KBM-7 (cell line): Measurements from ENCODE around the gene A2ML1.
"Not testable (repeated sequence)": the region's sequence is repeated elsewhere in the genome, so short reads cannot be mapped to it uniquely, and the experiment has no call there.

Experiments used
- DNase-seq: peaks from one replicate; pipeline ENCODE4 v3.0.0-alpha.2; 2015
- in situ Hi-C: fragments of 300-500 bp; cut with MboI; formaldehyde crosslinking; loops from 2 replicates; pipeline ENCODE4 v1.14.3; 2020; ENCODE audit warnings: low sequenced_read_pairs, low pct_unique_long_range_greater_than_20kb, mixed read lengths

A2ML1 gene

GRCh38 chr12:8822298-8822697, at the start of gene A2ML1:
A2ML1 (plus strand) TSS chr12:8822621; CDS start chr12:8822652, 31 bp downstream.
- DNase-seq: no peak
- in situ Hi-C loops: no loop called here

DNA sequence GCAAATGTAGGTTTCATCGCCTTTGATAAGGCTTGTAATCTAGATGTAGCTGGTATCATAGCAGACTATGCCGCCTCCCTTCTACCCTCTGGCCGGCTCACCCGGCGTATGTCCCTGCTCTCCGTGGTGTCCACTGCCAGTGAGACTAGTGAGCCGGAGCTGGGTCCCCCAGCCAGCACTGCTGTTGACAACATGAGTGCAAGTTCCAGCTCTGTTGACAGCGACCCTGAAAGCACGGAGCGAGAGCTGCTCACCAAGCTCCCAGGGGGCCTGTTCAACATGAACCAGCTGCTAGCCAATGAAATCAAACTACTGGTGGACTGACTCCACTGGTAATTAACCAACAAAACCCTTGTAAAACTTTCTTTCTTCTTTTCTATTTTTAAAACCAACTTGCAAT, 49.0 kb upstream of the A2ML1 start:
- in situ Hi-C loops: no loop called here
- DNase-seq: no peak

DNA sequence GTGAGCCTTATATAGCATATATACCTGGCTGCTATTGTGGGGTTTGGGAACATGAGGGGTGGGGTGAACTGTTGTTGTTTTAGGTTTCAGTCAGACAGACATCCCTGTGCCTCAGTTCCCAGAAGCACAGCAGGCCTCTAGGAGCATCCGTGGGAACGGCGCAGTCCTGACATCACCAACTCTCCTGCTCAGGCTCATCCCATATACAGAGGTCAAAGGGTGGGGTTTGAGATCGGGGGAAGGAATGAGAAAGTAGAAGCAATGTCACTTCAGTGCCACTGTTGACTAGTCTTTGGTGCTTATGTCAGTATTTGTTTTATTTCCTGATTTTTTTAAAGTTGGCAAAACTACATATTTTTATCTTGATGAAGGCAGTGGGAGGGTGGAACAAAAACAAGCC, 43.1 kb upstream of the A2ML1 start:
- no peak for DNase-seq
- in situ Hi-C loops: no loop called here

DNA sequence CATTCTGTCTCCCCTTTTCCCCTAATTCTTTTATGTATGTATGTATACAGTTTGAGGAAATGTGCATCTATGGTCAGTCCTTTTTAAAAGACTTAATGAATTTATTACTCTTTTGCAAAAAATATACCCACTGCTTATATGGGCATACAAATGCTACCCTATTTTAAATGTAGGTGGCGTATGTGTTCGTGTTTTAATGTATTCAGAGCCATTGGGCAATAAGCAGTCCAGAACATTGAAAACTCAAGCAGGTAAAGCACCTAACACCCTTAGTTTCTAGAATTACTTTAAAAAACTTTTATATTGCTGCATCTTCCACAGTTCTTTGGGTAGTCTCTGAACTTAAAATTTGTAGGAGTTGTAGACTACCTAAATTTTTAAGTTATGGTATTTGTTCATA, 42.6 kb upstream of the A2ML1 start:
- no peak for DNase-seq
- in situ Hi-C loops: no loop called here

DNA sequence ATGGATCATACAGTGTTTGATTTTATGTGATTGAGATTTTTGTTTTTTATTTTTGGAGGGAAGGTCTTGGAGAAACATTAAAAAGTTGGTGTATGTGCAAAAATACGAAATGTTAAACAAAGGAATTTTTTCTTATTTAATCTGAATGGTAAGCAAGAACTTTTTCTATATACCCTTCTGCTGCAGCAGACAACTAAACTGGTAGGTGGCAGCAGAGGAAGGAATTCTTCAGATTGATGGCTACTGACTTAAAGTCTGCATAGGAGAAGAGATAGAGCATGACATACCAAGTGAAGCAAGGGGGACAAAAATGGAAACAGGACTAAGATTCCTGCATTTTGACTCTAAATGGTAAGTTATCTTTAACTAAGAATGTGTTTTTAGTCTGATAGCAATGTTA, 42.0 kb upstream of the A2ML1 start:
- in situ Hi-C loops: no loop called here
- DNase-seq: peak; percentile 32

DNA sequence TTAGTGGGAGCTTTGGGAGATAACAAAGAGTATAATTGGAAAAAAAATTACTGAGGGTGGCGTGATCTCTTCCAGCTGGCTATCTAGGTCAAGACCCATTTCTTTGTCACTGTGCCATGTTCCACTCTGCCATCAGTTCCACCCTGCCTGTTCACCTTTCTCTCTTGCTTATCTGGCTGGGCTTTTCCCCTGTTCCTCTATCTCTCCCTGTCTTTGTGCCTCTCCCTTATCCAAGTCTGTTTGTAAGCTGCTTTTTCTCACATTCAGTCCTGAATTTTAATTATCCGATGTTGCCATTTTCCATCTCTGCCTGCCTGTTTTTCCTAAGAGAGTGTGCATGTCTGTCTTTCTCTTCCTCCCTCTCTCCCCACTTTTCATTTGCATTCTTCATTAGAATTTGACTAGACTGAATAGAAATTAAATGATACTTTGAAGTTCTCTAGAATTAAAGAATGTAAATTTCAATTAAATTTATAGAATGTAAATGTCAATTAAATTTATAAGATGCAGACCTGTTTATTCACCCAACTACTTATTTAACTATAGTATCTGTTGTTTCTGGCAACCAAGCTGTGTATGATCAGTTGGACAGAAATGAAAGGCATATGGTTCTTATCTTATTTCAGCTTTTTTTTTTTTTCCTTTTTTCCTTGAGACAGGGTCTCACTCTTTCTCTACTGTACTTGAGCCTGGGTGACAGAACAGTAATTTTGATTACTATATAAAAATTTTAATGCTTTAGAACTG, 40.9 kb upstream of the A2ML1 start:
- no peak for DNase-seq
- in situ Hi-C loops: no loop called here

DNA sequence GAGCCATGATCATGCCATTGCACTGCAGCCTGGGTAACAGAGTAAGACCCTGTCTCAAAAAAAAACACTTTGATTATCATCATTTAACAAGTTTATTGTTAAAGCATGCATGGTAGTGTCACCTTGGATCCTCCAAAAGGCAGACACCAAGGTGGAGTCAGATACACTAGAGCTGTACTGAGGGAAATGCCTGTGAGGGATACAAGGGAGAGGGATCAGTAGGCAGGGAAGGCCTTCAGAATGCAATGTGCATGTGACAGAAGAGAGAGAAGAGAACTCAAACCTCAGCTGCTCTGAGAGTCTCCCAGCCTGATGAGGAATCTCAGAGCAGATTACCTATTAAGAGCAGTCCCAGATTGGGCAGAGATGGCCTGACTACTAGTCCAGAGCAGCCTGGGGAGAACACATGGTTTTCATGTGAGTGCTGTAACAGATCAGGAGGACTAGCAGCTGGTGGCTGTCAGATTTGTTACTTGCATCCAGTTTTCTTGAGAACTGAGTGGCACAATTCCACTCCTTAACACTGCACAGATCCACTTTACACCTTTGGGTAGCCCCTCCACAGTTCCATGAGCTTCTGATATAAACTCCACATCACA, 38.0 kb upstream of the A2ML1 start:
- in situ Hi-C loops: no loop called here

DNA sequence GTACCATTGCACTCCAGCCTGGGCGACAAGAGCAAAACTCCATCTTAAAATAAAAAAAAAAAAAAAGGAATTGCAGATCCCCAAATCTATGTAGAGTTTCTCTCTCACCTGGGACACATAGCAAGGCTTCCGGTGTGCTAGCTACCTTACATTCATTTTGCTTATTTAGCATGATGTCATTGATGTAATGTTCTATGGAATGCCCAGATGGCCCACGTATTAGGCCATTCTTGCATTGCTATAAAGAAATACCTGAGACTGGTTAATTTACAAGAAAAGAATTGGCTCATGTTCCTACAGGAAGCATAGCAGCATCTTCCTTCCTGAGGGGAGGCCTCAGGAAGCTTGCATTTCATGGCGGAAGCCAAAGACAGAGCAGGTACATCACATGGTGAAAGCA, 36.9 kb upstream of the A2ML1 start:
- in situ Hi-C loops: no loop called here
- no peak for DNase-seq

More for the DNA sequence above, 38.0 kb upstream of the A2ML1 start:
- DNase-seq: no peak

DNA sequence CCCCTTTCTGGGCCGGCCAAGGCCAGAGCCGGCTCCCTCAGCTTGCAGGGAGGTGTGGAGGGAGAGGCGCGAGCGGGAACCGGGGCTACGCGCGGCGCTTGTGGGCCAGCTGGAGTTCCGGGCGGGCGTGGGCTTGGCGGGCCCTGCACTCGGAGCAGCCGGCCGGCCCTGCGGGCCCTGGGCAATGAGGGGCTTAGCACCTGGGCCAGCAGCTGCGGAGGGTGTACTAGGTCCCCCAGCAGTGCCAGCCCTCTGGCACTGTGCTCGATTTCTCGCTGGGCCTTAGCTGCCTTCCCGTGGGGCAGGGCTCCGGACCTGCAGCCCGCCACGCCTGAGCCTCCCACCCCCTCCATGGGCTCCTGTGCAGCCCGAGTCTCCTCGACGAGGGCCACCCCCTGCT, 35.2 kb upstream of the A2ML1 start:
- DNase-seq, in situ Hi-C loops: not testable (repeated sequence)

DNA sequence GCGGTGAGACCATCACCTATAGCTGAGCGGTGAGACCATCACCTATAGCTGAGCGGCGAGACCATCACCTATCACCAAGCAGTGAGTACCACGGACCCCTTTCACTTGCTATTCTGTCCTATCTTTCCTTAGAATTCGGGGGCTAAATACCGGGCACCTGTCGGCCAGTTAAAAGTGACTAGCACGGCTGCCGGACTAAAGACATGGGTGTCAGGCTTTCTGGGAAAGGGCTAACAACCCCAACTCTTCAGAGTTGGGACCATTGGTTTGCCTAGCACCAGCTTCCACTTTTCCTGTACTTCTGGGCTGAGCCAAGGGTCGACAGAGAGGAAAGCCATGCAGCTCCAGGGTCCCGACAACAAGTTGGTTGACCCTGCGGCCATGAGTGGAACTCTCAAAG, 33.7 kb upstream of the A2ML1 start:
- in situ Hi-C loops, DNase-seq: not testable (repeated sequence)

DNA sequence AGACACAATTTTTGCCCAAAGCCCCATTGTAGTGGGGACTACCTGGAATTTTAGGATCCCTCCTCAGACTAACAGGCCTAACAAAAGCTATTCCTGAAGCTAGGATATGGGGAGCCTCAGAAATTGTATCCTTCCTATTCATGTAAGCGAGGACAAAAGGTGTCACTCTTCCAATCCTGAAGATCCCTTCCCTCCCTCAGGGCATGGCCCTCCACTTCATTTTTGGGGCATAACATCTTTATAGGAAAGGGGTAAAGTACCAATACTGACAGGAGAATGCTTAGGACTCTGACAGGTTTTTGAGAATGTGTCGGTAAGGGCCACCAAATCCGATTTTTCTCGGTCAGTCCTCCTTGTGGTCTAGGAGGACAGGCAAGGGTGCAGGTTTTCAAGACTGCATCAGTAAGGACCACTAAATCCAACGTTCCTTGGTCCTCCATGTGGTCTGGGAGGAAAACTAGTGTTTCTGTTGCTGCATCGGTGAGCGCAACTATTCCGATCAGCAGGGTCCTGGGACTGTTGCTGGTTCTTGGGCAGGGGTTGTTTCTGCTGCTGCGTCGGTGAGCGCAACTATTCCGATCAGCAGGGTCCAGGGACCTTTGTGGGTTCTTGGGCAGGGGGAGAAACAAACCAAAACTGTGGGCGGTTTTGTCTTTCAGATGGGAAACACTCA, 32.9 kb upstream of the A2ML1 start:
- DNase-seq: not testable (repeated sequence)

GRCh38 chr12:8793226-8793625, 29.2 kb upstream of the A2ML1 start:
- in situ Hi-C loops, DNase-seq: not testable (repeated sequence)

More for the DNA sequence above, 32.9 kb upstream of the A2ML1 start:
- in situ Hi-C loops: not testable (repeated sequence)

- in situ Hi-C loops, DNase-seq: not testable (repeated sequence)
These were observed 27.8 kb upstream of the A2ML1 start for GRCh38 chr12:8794611-8795010.

- DNase-seq: no peak
- in situ Hi-C loops: no loop called here
These were observed 25.4 kb upstream of the A2ML1 start for GRCh38 chr12:8796831-8797626.

DNA sequence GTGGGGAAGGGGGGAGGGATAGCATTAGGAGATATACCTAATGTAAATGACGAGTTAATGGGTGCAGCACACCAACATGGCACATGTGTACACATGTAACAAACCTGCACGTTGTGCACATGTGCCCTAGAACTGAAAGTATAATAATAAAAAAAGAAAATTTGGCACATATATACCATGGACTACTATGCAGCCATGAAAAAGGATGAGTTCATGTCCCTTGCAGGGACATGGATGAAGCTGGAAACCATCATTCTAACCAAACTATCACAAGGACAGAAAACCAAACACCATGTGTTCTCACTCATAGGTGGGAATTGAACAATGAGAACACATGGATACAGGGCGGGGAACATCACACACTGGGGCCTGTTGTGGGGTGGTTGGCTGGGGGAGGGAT, 21.2 kb upstream of the A2ML1 start:
- DNase-seq, in situ Hi-C loops: not testable (repeated sequence)

DNA sequence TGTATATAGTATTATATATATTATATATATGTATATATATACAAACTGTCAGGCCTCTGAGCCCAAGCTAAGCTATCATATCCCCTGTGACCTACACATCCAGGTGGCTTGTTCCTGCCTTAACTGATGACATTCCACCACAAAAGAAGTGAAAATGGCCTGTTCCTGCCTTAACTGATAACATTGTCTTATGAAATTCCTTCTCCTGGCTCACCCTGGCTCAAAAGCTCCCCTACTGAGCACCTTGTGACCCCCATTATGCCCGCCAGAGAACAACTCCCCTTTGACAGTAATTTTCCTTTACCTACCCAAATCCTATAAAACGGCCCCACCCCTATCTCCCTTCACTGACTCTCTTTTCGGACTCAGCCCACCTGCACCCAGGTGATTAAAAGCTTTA, 17.6 kb upstream of the A2ML1 start:
- in situ Hi-C loops, DNase-seq: not testable (repeated sequence)

DNA sequence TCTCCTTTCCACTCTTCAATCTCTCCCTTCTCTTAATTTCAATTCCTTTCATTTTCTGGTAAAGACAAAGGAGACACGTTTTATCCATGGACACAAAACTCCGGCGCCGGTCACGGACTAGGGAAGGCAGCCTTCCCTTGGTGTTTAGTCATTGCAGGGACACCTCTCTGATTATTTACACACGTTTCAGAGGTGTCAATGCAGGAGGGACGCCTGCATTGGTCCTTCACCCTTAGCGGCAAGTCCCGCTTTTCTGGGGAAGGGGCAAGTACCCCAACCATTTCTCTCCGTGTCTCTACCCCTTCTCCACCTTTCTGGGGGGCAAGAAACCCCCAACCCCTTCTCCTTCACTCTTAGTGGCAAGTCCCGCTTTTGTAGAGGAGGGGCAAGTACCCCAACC, 16.9 kb upstream of the A2ML1 start:
- in situ Hi-C loops, DNase-seq: not testable (repeated sequence)

DNA sequence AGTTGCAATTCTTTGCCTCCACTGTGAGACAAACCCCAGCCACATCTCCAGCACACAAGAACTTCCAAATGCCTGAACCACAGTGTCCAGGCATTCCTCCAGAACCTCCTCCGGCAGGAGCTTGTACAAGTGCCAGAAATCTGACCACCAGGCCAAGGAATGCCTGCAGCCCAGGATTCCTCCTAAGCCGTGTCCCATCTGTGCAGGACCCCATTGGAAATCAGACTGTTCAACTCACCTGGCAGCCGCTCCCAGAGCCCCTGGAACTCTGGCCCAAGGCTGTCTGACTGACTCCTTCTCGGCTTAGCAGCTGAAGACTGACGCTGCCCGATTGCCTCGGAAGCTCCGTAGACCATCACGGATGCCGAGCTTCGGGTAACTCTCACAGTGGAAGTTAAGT, 15.3 kb upstream of the A2ML1 start:
- DNase-seq, in situ Hi-C loops: not testable (repeated sequence)

- in situ Hi-C loops: not testable (repeated sequence)
These were observed 12.3 kb upstream of the A2ML1 start for GRCh38 chr12:8810112-8810511.

More at GRCh38 chr12:8810112-8810511, 12.3 kb upstream of the A2ML1 start:
- DNase-seq: not testable (repeated sequence)
